Superior temporal gyrus (tissue), 1 donor: ENCODE results near the gene ZCCHC3.

ENCODE experiments used
- DNase-seq: peaks from one replicate; pipeline ENCODE4 v3.0.0-alpha.2; 2016; ENCODE audit errors: extremely low spot score

Gene ZCCHC3

GRCh38 chr20:346640-347316 is 49.4 kb downstream of the ZCCHC3 start, which contains the start of gene NRSN2:
Gene NRSN2 (plus strand): TSS chr20:347111. CDS start chr20:349644, 2,533 bp downstream.
- DNase-seq, result peak; percentile 36

GRCh38 chr20:347317-347639 is 49.9 kb downstream of the ZCCHC3 start:
- DNase-seq, result no peak

- DNase-seq, result peak; percentile 85
These were observed 50.5 kb downstream of the ZCCHC3 start for GRCh38 chr20:347640-348484.

GRCh38 chr20:348972-349841 is 51.8 kb downstream of the ZCCHC3 start:
- DNase-seq, result no peak
